Common myeloid progenitor, CD34-positive (primary cell): Measurements from ENCODE around the gene UBR4.
"Not testable (repeated sequence)": the region's sequence is repeated elsewhere in the genome, so short reads cannot be mapped to it uniquely, and the experiment has no call there.

Source experiments
- CTCF ChIA-PET: fragments of 350-600 bp; sonication (Branson Sonifier 250); formaldehyde crosslinking; loops from one replicate; lab custom pipeline; 2021; ENCODE audit warnings: antibody characterized with exemption; lab: Charles Lee
- POLR2A ChIA-PET: fragments of 350-600 bp; sonication (Branson Sonifier 250); formaldehyde crosslinking; loops from one replicate; lab custom pipeline; 2021; ENCODE audit warnings: antibody characterized with exemption; lab: Charles Lee
- DNase-seq, 3 donors: peaks; one replicate each; pipeline versions ENCODE4 v3.0.0 to v3.0.0-alpha.2; 2013
- H3K27ac ChIP-seq, 2 experiments: 1 replicate in 1 of 2; 2 replicates in 1 of 2; pipeline ENCODE4 v1.7.0; 2013; ENCODE audit warnings: inconsistent platforms in 2 of 2, low read length in 2 of 2, mild to moderate bottlenecking in 2 of 2, low read depth in 1 of 2, moderate library complexity in 1 of 2; ENCODE audit not compliant: severe bottlenecking in 2 of 2, insufficient read depth in 1 of 2, poor library complexity in 1 of 2
- H3K27me3 ChIP-seq, 5 experiments: replicated peaks in 2 of 5; 1 replicate in 3 of 5; 2 replicates in 2 of 5; pipeline versions ENCODE4 v1.6.1 to v1.7.0; 2013; ENCODE audit warnings: low read length in 4 of 5, mild to moderate bottlenecking in 2 of 5, moderate library complexity in 2 of 5, inconsistent platforms in 1 of 5; ENCODE audit not compliant: insufficient read depth in 5 of 5, control insufficient read depth in 4 of 5
- H3K36me3 ChIP-seq, 4 experiments: 1 replicate in 2 of 4; 2 replicates in 2 of 4; pipeline versions ENCODE4 v1.6.1 to v1.7.0; 2013; ENCODE audit warnings: low read length in 3 of 4, control low read depth in 1 of 4, mild to moderate bottlenecking in 1 of 4; ENCODE audit not compliant: control insufficient read depth in 4 of 4, insufficient read depth in 4 of 4
- H3K4me1 ChIP-seq, 4 experiments: 1 replicate in 3 of 4; 2 replicates in 1 of 4; pipeline versions ENCODE4 v1.6.1 to v1.7.1; 2013; ENCODE audit warnings: low read length in 3 of 4, mild to moderate bottlenecking in 3 of 4, control low read depth in 1 of 4, inconsistent platforms in 1 of 4, moderate library complexity in 1 of 4; ENCODE audit not compliant: control insufficient read depth in 4 of 4, insufficient read depth in 4 of 4; ENCODE audit errors: control extremely low read depth in 1 of 4
- H3K4me3 ChIP-seq, 7 experiments: 1 replicate in 4 of 7; 2 replicates in 3 of 7; pipeline versions ENCODE4 v1.5.1 to v1.7.0; 2013; ENCODE audit warnings: mild to moderate bottlenecking in 7 of 7, low read length in 6 of 7, moderate library complexity in 6 of 7, inconsistent platforms in 2 of 7, low read depth in 2 of 7, control low read depth in 1 of 7; ENCODE audit not compliant: insufficient read depth in 4 of 7, control insufficient read depth in 1 of 7; ENCODE audit errors: extremely low read depth in 1 of 7
- H3K9me3 ChIP-seq, 5 experiments: 1 replicate in 4 of 5; 2 replicates in 1 of 5; pipeline versions ENCODE4 v1.6.1 to v1.7.1; 2013; ENCODE audit warnings: low read length in 4 of 5, mild to moderate bottlenecking in 2 of 5, inconsistent platforms in 1 of 5, low read depth in 1 of 5, moderate library complexity in 1 of 5; ENCODE audit not compliant: control insufficient read depth in 4 of 5, insufficient read depth in 2 of 5; ENCODE audit errors: control extremely low read depth in 1 of 5
- WGBS: methylation state at CpG from one replicate; pipeline ENCODE4 v1.1.5; 2013; ENCODE audit not compliant: insufficient coverage; 5-methylcytosine and 5-hydroxymethylcytosine counted together

UBR4 gene

DNA sequence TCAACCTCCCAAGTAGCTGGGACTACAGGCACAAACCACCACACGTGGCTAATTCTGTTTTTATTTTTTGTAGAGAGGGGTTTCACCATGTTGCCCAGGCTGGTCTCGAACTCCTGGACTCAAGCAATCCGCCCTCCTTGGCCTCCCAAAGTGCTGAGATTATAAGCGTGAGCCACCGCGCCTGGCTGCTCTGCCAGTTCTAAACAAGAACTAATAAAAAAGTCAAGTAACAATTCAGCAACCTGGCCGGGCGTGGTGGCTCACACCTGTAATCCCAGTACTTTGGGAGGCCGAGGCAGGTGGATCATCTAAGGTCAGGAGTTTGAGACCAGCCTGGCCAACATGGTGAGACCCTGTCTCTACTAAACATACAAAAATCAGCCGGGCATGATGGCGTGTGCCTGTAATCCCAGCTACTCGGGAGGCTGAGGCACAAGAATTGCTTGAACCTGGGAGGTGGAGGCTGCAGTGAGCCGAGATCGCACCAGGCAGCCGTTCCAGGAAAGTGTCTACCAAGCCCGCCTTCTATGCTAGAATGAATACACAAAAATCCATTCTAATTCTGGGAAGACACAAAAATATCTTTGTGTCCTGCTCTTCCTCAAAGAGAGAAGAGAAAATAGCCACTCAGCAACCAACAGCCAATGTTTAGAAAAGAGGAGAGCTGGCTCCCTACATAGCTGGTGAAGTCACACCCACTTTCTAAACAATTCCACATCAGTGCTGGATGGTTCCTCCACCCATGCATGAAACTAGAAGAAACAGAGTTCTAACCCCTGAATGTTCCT lies 21.9 kb upstream of the UBR4 start:
- not testable (repeated sequence) for H3K27me3 ChIP-seq, H3K4me1 ChIP-seq, H3K4me3 ChIP-seq, H3K27ac ChIP-seq, DNase-seq, H3K9me3 ChIP-seq
- CTCF ChIA-PET, result interaction anchor here (1.7 to 2.4 kb wide), 2 partner anchors 9 to 70 kb away, joined by 4 to 6 read pairs; no protein-coding TSS in a partner anchor
- POLR2A ChIA-PET, result interaction anchor here (1.6 kb wide), 1 partner anchor 19 kb away, joined by 3 read pairs; the partner anchor contains the start of genes EMC1 and MRTO4
- H3K36me3 ChIP-seq, result peaks cover 13 to 78% (median 63%) of the 10 kb centered on the region in 4 experiments
- WGBS, result 95% methylated on average over 13 of the region's 16 CpGs

DNA sequence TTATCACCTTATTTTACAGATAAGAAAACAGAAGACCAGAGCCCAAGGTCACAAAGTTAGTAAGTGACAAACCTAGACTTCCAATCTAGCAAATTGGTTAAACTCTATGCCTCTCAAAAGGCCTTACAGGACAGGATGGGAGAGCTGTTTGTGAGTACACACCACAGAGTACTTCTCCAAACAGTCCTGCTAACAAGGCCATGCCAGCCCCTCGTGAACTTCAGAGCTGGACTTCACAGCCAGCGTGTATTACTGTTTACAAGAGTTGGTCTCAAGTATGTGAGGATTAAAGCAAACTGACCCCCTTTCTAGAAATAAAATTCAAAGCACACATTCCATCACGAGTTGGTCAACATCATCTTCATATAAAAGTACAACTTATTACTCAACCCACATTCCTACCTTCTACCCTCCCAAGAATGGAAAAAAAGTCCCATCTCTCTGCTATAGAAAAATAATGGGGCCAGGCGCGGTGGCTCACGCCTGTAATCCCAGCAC lies 19.8 kb upstream of the UBR4 start:
- DNase-seq, result no peak
- Histone ChIP-seq H3K27me3 (no peaks in the 10 kb centered on the region), H3K4me3 (no peak overlapping the region), H3K9me3 (no peaks in the 10 kb centered on the region), H3K4me1 (no peaks in the 10 kb centered on the region), H3K36me3 (peaks cover 14 to 87% (median 66%) of the 10 kb centered on the region in 4 experiments), H3K27ac (no peak overlapping the region)
- CTCF ChIA-PET, result interaction anchor here (0.8 kb wide), 1 partner anchor 9 kb away, joined by 3 read pairs; no protein-coding TSS in a partner anchor
- POLR2A ChIA-PET, result no interaction called here
- WGBS, result 96% methylated on average over 5 of the region's 6 CpGs

DNA sequence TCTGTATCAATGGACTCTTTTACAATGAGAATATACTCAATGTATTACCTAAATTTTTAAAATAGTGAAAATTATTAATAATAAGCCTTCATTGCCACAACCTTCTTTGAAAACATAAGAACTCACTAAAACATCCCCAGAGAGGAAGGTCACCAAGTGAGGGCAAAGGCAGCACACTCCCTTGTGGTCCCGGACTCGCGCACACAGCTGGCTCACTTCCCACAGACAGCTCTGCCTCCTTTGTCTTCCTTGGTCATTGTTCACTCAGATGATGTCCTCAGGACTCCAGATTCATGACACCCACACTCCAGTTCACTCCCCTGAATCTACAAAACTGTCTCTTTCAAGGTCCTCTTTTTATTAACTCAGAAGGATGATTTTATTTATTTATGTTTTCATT lies 19.2 kb upstream of the UBR4 start:
- DNase-seq, result no peak
- CTCF ChIA-PET, result interaction anchor here (0.8 kb wide), 1 partner anchor 9 kb away, joined by 3 read pairs; no protein-coding TSS in a partner anchor
- Histone ChIP-seq H3K4me1 (no peaks in the 10 kb centered on the region), H3K9me3 (no peaks in the 10 kb centered on the region), H3K27ac (no peak overlapping the region), H3K36me3 (peaks cover 20 to 90% (median 66%) of the 10 kb centered on the region in 4 experiments), H3K27me3 (no peaks in the 10 kb centered on the region), H3K4me3 (no peak overlapping the region)
- POLR2A ChIA-PET, result no interaction called here
- WGBS, result 100% methylated on average over 3 of the region's 3 CpGs

DNA sequence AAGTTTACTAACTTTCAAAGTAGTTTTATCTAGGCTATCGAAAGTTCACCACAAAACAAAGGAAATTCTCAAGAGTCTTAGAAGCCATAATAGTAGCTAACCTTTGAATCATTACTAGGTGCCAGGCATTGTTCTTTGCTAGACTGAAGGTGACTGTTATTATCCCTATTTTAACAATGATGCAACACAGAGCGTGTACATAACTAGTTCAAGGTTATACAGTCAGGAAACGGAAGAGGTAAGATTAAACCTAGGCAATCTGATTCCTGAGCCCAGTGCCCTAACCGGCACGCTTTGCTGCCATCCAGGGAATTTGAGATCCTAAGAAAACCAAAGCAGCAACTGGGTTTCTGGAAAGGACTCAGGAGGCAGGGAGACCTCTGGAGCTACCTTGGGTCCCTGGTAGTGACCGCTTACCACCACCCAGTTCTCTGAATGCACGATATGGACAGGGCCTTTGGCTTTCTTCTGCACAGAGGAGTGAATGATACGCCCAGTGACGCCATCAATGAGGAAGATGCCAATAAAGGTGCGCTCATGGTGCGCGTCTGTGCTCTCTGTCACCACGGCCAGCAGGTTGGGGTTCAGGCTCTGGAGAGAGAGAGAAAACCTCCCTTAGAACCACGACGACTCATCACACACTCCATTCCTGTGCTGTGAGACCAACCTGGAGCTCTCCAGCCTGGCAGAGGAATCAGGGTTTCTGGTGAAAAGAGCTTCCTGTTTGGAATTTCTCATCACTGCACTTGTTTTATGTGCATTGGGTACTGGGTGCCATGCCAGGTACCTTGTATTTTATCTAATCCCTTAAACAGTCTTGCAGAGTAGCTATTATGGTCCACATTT lies 13.1 kb upstream of the UBR4 start:
- POLR2A ChIA-PET, result interaction anchor here (0.6 to 1.0 kb wide), 2 partner anchors 12 to 231 kb away, joined by 3 read pairs; no protein-coding TSS in a partner anchor
- Histone ChIP-seq H3K27ac (no peak overlapping the region), H3K27me3 (no peaks in the 10 kb centered on the region), H3K36me3 (peaks cover 29 to 90% (median 73%) of the 10 kb centered on the region in 4 experiments), H3K9me3 (no peaks in the 10 kb centered on the region), H3K4me3 (no peak overlapping the region), H3K4me1 (no peaks in the 10 kb centered on the region)
- 93% methylated on average over 14 of the region's 15 CpGs for WGBS
- CTCF ChIA-PET, result interaction anchor here (0.5 to 2.0 kb wide), 4 partner anchors 9 to 22 kb away, joined by 3 to 7 read pairs (median 4); no protein-coding TSS in a partner anchor
- no peak for DNase-seq

DNA sequence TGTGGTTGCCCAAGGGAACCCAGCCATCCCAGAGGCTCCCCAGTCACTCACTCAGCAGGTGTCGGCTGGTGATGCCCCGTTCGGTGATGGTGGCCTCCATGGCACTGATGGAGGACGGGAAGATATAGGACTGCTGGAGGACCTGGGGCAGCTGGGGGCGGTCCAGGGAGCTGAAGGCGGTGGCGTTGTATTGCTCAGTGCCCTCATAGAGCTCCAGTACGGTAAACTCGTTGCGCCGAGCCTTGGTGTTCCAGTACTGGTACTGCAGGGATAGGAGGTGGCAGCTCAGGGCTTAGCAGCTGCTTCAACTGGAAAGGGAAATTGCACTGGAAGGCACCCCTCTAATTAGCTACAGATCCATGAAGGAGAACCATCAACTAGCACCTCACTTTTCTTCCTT lies 12.5 kb upstream of the UBR4 start:
- ChIA-PET CTCF (interaction anchor here (0.5 to 2.0 kb wide), 5 partner anchors 9 to 57 kb away, joined by 3 to 7 read pairs (median 3); no protein-coding TSS in a partner anchor), POLR2A (interaction anchor here (0.6 kb wide), 1 partner anchor 232 kb away, joined by 3 read pairs; no protein-coding TSS in a partner anchor)
- peaks cover 29 to 92% (median 76%) of the 10 kb centered on the region in 4 experiments for H3K36me3 ChIP-seq
- H3K4me3 ChIP-seq, result no peak overlapping the region
- WGBS, result 95% methylated on average over 11 of the region's 11 CpGs
- H3K4me1 ChIP-seq, result no peaks in the 10 kb centered on the region
- no peak for DNase-seq
- no peaks in the 10 kb centered on the region for H3K9me3 ChIP-seq
- H3K27ac ChIP-seq, result no peak overlapping the region
- H3K27me3 ChIP-seq, result no peaks in the 10 kb centered on the region

DNA sequence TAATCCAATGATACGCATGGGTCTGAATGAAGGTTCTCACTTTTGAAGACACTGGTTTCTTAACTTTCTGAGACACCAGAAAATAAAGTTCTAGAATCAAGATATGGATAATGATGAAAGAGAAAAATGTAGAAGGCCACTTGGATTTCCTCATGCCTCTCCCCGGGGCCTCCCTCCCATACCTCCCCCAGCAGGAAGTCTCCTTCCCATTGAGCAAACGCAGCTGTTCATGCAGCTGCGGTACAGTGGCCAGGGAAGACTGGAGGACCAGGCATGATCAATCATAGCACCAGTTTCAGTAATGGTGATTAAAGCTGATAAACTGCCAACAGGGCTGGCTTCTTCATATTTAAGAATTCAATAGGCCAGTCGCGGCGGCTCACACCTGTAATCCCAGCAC lies 10.9 kb upstream of the UBR4 start:
- Histone ChIP-seq H3K27ac (no peak overlapping the region), H3K27me3 (no peaks in the 10 kb centered on the region), H3K36me3 (peaks cover 32 to 87% (median 73%) of the 10 kb centered on the region in 4 experiments), H3K4me3 (no peak overlapping the region), H3K9me3 (no peaks in the 10 kb centered on the region), H3K4me1 (no peaks in the 10 kb centered on the region)
- CTCF ChIA-PET, result interaction anchor here (1.9 to 2.2 kb wide), 2 partner anchors 20 to 27 kb away, joined by 5 to 6 read pairs; no protein-coding TSS in a partner anchor
- POLR2A ChIA-PET, result interaction anchor here (0.6 kb wide), 1 partner anchor 13 kb away, joined by 3 read pairs; no protein-coding TSS in a partner anchor
- no peak for DNase-seq
- 89% methylated on average over 7 of the region's 7 CpGs for WGBS
